Measurements from ENCODE around the gene ACTG2.

DNA sequence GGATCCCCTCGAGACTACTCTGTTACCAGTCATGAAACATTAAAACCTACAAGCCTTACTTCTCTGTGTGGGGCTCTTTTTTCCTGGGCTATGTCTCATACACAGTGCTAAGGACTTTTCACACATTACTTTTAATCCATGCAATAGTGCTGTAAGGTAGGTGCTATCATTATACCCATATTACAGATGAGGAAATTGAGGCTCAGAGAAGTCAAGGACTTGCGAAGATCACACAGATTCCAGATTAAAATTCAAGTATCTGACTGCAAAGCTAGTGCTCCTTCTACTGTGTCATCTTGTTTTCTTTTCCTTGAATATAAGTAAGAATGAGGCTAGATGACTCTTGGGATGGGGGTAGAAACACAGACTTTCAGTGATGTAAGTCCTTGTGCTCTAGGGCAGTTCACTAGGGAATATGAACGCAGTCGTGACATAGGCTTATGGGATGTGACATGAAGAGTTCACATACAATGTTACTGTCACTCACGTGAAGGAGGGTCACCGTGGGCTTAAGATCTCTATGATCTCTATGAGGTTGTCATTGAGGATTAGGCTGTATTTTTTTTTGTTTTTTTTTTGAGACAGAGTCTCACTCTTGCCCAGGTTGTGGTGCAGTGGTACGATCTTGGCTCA lies 26.9 kb downstream of the ACTG2 start:
- TF ChIP-seq, protein P1, sequence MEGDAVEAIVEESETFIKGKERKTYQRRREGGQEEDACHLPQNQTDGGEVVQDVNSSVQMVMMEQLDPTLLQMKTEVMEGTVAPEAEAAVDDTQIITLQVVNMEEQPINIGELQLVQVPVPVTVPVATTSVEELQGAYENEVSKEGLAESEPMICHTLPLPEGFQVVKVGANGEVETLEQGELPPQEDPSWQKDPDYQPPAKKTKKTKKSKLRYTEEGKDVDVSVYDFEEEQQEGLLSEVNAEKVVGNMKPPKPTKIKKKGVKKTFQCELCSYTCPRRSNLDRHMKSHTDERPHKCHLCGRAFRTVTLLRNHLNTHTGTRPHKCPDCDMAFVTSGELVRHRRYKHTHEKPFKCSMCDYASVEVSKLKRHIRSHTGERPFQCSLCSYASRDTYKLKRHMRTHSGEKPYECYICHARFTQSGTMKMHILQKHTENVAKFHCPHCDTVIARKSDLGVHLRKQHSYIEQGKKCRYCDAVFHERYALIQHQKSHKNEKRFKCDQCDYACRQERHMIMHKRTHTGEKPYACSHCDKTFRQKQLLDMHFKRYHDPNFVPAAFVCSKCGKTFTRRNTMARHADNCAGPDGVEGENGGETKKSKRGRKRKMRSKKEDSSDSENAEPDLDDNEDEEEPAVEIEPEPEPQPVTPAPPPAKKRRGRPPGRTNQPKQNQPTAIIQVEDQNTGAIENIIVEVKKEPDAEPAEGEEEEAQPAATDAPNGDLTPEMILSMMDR (IDR thresholded peaks at IDR 0.05; ENCODE audit: borderline replicate concordance, extremely low read depth, low read length, poor library complexity, severe bottlenecking), result no peak
- no peak for TF ChIP-seq EZH2 (IDR thresholded peaks at IDR 0.05; ENCODE audit: borderline replicate concordance, low read depth, low read length, severe bottlenecking)
